Gastroesophageal sphincter (tissue), 4 donors: Measurements from ENCODE around the gene FGB. TPM values are rescaled to one million over a fixed set of nuclear protein-coding genes. Genes with fewer than 3 reads are reported as not detected.

ENCODE experiments used
- ATAC-seq: fragments of 150-250 bp; one replicate; pipeline ENCODE4 v1.9.1; 2016; ENCODE audit warnings: mild to moderate bottlenecking, moderate library complexity
- H3K27ac ChIP-seq, 4 donors: fragments of 200-600 bp; sonication (generic) in 3 of 4; 1 replicate in 3 of 4; 2 replicates in 1 of 4; pipeline ENCODE4 v1.5.1; 2016 to 2019
- H3K27me3 ChIP-seq: fragments of 200-600 bp; sonication (generic); one replicate; pipeline ENCODE4 v1.5.1; 2019
- H3K36me3 ChIP-seq, 2 donors: fragments of 200-600 bp; sonication (generic); one replicate each; pipeline ENCODE4 v1.5.1; 2019; ENCODE audit warnings: control low read depth in 1 of 2
- H3K4me1 ChIP-seq, 3 donors: fragments of 200-600 bp; sonication (generic); 1 replicate in 2 of 3; 2 replicates in 1 of 3; pipeline ENCODE4 v1.5.1; 2016 to 2019; ENCODE audit warnings: control low read depth in 2 of 3
- H3K4me3 ChIP-seq, 2 donors: fragments of 200-600 bp; sonication (generic); one replicate each; pipeline ENCODE4 v1.5.1; 2019; ENCODE audit warnings: mild to moderate bottlenecking in 1 of 2, moderate library complexity in 1 of 2
- H3K9me3 ChIP-seq, 3 donors: fragments of 200-600 bp; sonication (generic); one replicate each; pipeline ENCODE4 v1.5.1; 2017 to 2019; ENCODE audit warnings: control low read depth in 2 of 3
- CTCF ChIP-seq, 4 experiments: fragments of 200-600 bp in 2 of 4; fragments of 450-650 bp in 2 of 4; sonication (generic) in 1 of 4; IDR thresholded peaks; one replicate each; pipeline ENCODE4 v1.5.1; 2017 to 2019; ENCODE audit warnings: antibody characterized with exemption in 4 of 4, mild to moderate bottlenecking in 2 of 4, moderate library complexity in 2 of 4
- EP300 ChIP-seq: sonication (generic); formaldehyde crosslinking; IDR thresholded peaks from one replicate; pipeline ENCODE4 v1.6.1; 2017; ENCODE audit warnings: antibody characterized with exemption, mild to moderate bottlenecking
- POLR2A ChIP-seq, 2 donors: fragments of 450-650 bp; IDR thresholded peaks; one replicate each; pipeline ENCODE4 v1.6.1; 2017; ENCODE audit warnings: antibody characterized with exemption in 2 of 2, mild to moderate bottlenecking in 2 of 2, moderate library complexity in 1 of 2
- POLR2AphosphoS5 ChIP-seq: sonication (generic); formaldehyde crosslinking; IDR thresholded peaks from one replicate; pipeline ENCODE4 v1.6.1; 2017; ENCODE audit warnings: antibody characterized with exemption
- WGBS, 2 donors: methylation state at CpG; one replicate each; pipeline ENCODE4 v1.1.5; 2018; ENCODE audit warnings: low coverage in 1 of 2; 5-methylcytosine and 5-hydroxymethylcytosine counted together
- total RNA-seq, 4 donors: library from RNA; depleted of rRNA; stranded (reverse); fragments of >200 nt; gene quantifications; one replicate each; pipeline ENCODE4 v1.1.0, GENCODE V29; 2016

Gene FGB
- total RNA-seq, 4 donors from 2014 or later: 1.7 TPM; not detected in 3

- H3K4me3 ChIP-seq: no peak overlapping the region
- no peaks in the 10 kb centered on the region for H3K36me3 ChIP-seq
- TF ChIP-seq POLR2AphosphoS5 (no peak), POLR2A (IDR thresholded peaks at IDR 0.05) (no peak), EP300 (no peak), CTCF (IDR thresholded peaks at IDR 0.05) (no peak)
- WGBS, 2 donors: 36 to 47% methylated on average over 3 of the region's 3 CpGs
- H3K27ac ChIP-seq: no peak overlapping the region
- no peaks in the 10 kb centered on the region for H3K4me1 ChIP-seq
- no peaks in the 10 kb centered on the region for H3K27me3 ChIP-seq
- no peaks in the 10 kb centered on the region for H3K9me3 ChIP-seq
- ATAC-seq: no peak
These were observed 11.5 kb downstream of the FGB start for GRCh38 chr4:154574311-154574710.

DNA sequence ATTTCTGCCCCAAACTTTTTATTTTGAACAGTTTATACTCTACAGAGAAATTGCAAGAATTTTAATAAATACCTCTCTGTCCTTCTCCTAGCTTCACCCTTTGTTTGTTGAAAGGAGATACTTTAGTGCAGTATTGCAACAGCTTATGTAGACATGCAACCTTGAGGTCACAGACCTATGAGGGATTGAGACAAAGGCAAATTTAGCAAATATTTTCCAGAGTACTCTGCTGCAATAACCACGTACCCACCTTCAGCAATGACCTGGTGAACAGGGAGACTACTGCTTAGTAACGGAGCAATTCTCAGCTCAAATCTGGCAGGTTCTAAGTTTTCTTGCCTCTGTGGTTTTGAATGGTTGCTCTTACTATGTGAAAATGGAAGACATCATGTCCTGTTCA, 14.5 kb downstream of the FGB start:
- 71 to 80% methylated on average over 1 to 2 of the region's 2 CpGs for WGBS, 2 donors

GRCh38 chr4:154578919-154579318, 16.1 kb downstream of the FGB start:
- Histone ChIP-seq H3K4me3 (no peak overlapping the region), H3K9me3 (no peaks in the 10 kb centered on the region), H3K27ac (no peak overlapping the region), H3K27me3 (no peaks in the 10 kb centered on the region), H3K4me1 (no peaks in the 10 kb centered on the region), H3K36me3 (no peaks in the 10 kb centered on the region)
- no peak for TF ChIP-seq CTCF (IDR thresholded peaks at IDR 0.05)
- TF ChIP-seq POLR2A (IDR thresholded peaks at IDR 0.05): no peak
- no peak for TF ChIP-seq EP300
- no peak for TF ChIP-seq POLR2AphosphoS5
- no peak for ATAC-seq
- 47% methylated on average over 1 of the region's 1 CpG; no CpG with 5 or more reads in 1 of the 2 donors for WGBS, 2 donors

More for the DNA sequence above, 14.5 kb downstream of the FGB start:
- ATAC-seq: no peak
- Histone ChIP-seq H3K9me3 (no peaks in the 10 kb centered on the region), H3K36me3 (no peaks in the 10 kb centered on the region), H3K4me3 (no peak overlapping the region), H3K4me1 (no peaks in the 10 kb centered on the region), H3K27me3 (no peaks in the 10 kb centered on the region), H3K27ac (no peak overlapping the region)
- TF ChIP-seq POLR2AphosphoS5: no peak
- no peak for TF ChIP-seq POLR2A (IDR thresholded peaks at IDR 0.05)
- no peak for TF ChIP-seq CTCF (IDR thresholded peaks at IDR 0.05)
- TF ChIP-seq EP300: no peak

GRCh38 chr4:154579927-154580326, 17.1 kb downstream of the FGB start:
- TF ChIP-seq CTCF (IDR thresholded peaks at IDR 0.05) (no peak), POLR2A (IDR thresholded peaks at IDR 0.05) (no peak), EP300 (no peak), POLR2AphosphoS5 (no peak)
- ATAC-seq: no peak
- no peaks in the 10 kb centered on the region for H3K27me3 ChIP-seq
- no peak overlapping the region for H3K27ac ChIP-seq
- no peak overlapping the region for H3K4me3 ChIP-seq
- H3K9me3 ChIP-seq: no peaks in the 10 kb centered on the region
- no peaks in the 10 kb centered on the region for H3K36me3 ChIP-seq
- H3K4me1 ChIP-seq: no peaks in the 10 kb centered on the region

GRCh38 chr4:154582723-154583122, 19.9 kb downstream of the FGB start:
- ATAC-seq: no peak
- Histone ChIP-seq H3K4me3 (no peak overlapping the region), H3K9me3 (no peaks in the 10 kb centered on the region), H3K36me3 (no peaks in the 10 kb centered on the region), H3K27ac (no peak overlapping the region), H3K27me3 (no peaks in the 10 kb centered on the region), H3K4me1 (no peaks in the 10 kb centered on the region)
- TF ChIP-seq EP300: no peak
- no peak for TF ChIP-seq POLR2A (IDR thresholded peaks at IDR 0.05)
- no peak for TF ChIP-seq POLR2AphosphoS5
- TF ChIP-seq CTCF (IDR thresholded peaks at IDR 0.05): no peak
- 54 to 78% methylated on average over 2 of the region's 2 CpGs for WGBS, 2 donors
